ENCODE measurements around the gene PRUNE2.

The PRUNE2 gene

DNA sequence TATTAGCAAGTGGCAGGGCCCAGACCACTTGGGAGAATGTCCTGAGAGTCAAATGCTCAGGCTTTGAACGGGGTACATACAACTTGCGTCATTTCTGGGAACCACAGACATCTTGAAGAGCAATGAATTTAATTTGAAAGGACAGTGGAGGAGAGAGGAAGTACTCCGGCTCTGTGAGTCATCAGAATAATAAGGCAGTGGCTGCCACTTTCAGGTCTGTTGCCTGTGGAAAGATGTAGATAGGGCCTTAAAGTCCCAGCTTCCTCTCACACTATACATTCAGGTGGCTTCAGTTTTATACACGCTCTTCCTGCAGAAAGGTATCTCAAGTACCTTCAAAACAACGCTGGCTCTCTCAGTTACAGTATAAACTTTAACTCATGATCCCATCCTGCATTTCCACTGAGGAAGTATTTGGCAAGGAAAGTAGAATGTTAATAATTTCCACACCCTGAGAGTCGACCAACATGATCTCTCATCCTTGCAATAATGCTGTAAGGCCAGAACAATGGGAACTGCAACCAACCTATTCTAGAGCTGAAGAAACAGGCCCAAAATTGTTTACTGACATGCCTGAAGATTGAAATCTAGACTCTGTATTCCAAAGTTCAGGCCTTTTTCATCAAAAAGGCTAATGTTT is 6.8 kb upstream of the PRUNE2 start:
- TF ChIP-seq CTCF (IDR thresholded peaks at IDR 0.05) = no peak

- peak; percentile 18; the same call in 1 of the 2 replicates for TF ChIP-seq CTCF (IDR thresholded peaks at IDR 0.05)
Measured at GRCh38 chr9:76911971-76912370, 6.1 kb upstream of the PRUNE2 start.

DNA sequence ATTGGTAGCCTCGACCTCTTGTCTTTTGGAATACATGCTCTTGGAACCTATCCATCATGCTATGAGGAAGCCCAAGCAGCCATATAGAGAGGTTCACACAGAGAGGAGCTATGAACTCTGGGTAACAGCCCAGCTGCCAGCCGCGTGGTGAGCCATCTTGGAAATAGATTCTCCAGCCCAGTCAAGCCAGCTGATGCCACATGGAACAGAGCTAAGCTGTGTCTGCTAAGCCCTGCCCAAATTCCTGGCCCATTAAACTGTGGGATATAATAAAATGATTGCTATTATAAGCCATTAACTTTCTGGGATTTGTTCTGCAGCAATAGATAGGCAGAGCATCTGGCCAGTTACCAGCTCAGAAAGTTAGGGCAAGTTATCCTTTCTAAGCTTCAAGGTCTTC is 4.9 kb upstream of the PRUNE2 start:
- no peak for TF ChIP-seq CTCF (IDR thresholded peaks at IDR 0.05)

DNA sequence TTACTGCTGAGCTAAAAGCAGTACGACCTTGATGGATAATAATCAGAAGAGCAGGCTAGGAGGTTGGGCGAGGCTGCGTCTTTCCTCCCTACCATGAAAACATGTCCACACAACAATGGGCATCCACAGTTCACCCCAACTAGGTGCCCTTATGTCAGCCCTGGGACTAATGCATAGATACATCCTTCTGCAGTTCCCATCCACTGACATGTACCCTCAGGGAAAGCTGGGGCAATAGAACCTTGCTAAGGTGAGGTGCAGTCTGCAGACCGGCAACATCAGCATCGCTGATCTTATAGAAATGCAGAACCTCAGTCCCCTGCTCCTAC is 697 bp upstream of the PRUNE2 start:
- no peak for TF ChIP-seq CTCF (IDR thresholded peaks at IDR 0.05)

- TF ChIP-seq CTCF (IDR thresholded peaks at IDR 0.05) = no peak
Measured at GRCh38 chr9:76904661-76905457, 1.1 kb downstream of the PRUNE2 start.

- no peak for TF ChIP-seq CTCF (IDR thresholded peaks at IDR 0.05)
Measured at GRCh38 chr9:76902395-76902794, 3.5 kb downstream of the PRUNE2 start.

- no peak for TF ChIP-seq CTCF (IDR thresholded peaks at IDR 0.05)
Measured at GRCh38 chr9:76901801-76902200, 4.1 kb downstream of the PRUNE2 start.
